Loucy (cell line): ENCODE results near the gene HMMR.

Experiments used
- H2AFZ ChIP-seq: fragments of 200-600 bp; sonication (generic); 2 replicates; pipeline ENCODE4 v1.6.0; 2016; ENCODE audit warnings: antibody characterized with exemption, mild to moderate bottlenecking, low read length, moderate library complexity
- H3F3A ChIP-seq: fragments of 200-600 bp; 2 replicates; pipeline ENCODE4 v1.6.0; 2016; ENCODE audit warnings: antibody characterized with exemption, low read depth, mild to moderate bottlenecking
- H3K27me3 ChIP-seq: fragments of 200-600 bp; sonication (generic); 2 replicates; pipeline ENCODE4 v1.6.1; 2014; ENCODE audit warnings: low read length, mild to moderate bottlenecking; ENCODE audit not compliant: insufficient read depth, poor library complexity, severe bottlenecking
- H3K36me3 ChIP-seq: fragments of 200-600 bp; sonication (generic); 2 replicates; pipeline ENCODE4 v1.6.1; 2016; ENCODE audit warnings: low read length; ENCODE audit not compliant: insufficient read depth
- H3K4me1 ChIP-seq: fragments of 200-600 bp; sonication (generic); 2 replicates; pipeline ENCODE4 v1.5.1; 2014; ENCODE audit warnings: low read length, mild to moderate bottlenecking; ENCODE audit not compliant: insufficient read depth, poor library complexity, severe bottlenecking
- H3K4me2 ChIP-seq: fragments of 200-600 bp; sonication (generic); 2 replicates; pipeline ENCODE4 v1.6.0; 2014; ENCODE audit warnings: antibody characterized with exemption, low read length, low read depth, mild to moderate bottlenecking; ENCODE audit not compliant: poor library complexity, severe bottlenecking
- H3K4me3 ChIP-seq: fragments of 200-600 bp; sonication (generic); 2 replicates; pipeline ENCODE4 v1.5.1; 2014; ENCODE audit warnings: low read length, mild to moderate bottlenecking, mixed read lengths; ENCODE audit not compliant: poor library complexity, severe bottlenecking
- H3K79me2 ChIP-seq: fragments of 200-600 bp; sonication (generic); 2 replicates; pipeline ENCODE4 v1.6.1; 2014; ENCODE audit warnings: low read length; ENCODE audit not compliant: insufficient read depth
- H3K9ac ChIP-seq: fragments of 200-600 bp; sonication (generic); 2 replicates; pipeline ENCODE4 v1.6.0; 2014; ENCODE audit warnings: mild to moderate bottlenecking, low read depth, low read length, moderate library complexity; ENCODE audit not compliant: poor library complexity, severe bottlenecking
- H3K9me2 ChIP-seq: fragments of 200-600 bp; sonication (generic); replicated peaks from 2 replicates; pipeline ENCODE4 v1.6.1; 2016; ENCODE audit warnings: low read depth, low read length, mixed read lengths
- H3K9me3 ChIP-seq: fragments of 200-600 bp; sonication (generic); 2 replicates; pipeline ENCODE4 v1.6.1; 2014; ENCODE audit warnings: mild to moderate bottlenecking, antibody characterized with exemption, low read length, low read depth; ENCODE audit not compliant: insufficient read depth
- H4K20me1 ChIP-seq: fragments of 200-600 bp; sonication (generic); 2 replicates; pipeline ENCODE4 v1.6.0; 2014; ENCODE audit warnings: antibody characterized with exemption, low read length, mild to moderate bottlenecking; ENCODE audit not compliant: insufficient read depth, poor library complexity, severe bottlenecking
- CTCF ChIP-seq: fragments of 200-600 bp; sonication (generic); conservative IDR thresholded peaks from 2 replicates; pipeline ENCODE4 v1.5.1; 2014; ENCODE audit warnings: mild to moderate bottlenecking, antibody characterized with exemption, low read length
- EZH2phosphoT487 ChIP-seq: fragments of 200-600 bp; IDR thresholded peaks from 2 replicates; pipeline ENCODE4 v1.6.1; 2018; ENCODE audit warnings: antibody characterized with exemption, mild to moderate bottlenecking, moderate library complexity, borderline replicate concordance

HMMR gene

GRCh38 chr5:163489745-163490075 lies 29.3 kb downstream of the HMMR start:
- Histone ChIP-seq H3K9me2 (no peaks in the 10 kb centered on the region), H3K79me2 (no peaks in the 10 kb centered on the region), H4K20me1 (no peaks in the 10 kb centered on the region), H3K9me3 (no peaks in the 10 kb centered on the region), H3K9ac (no peak overlapping the region), H3K4me3 (no peak overlapping the region), H3K4me1 (no peaks in the 10 kb centered on the region), H3K36me3 (peaks cover 21% of the 10 kb centered on the region; the same call in 1 of the 2 replicates), H2AFZ (no peak overlapping the region), H3K27me3 (no peaks in the 10 kb centered on the region), H3F3A (no peaks in the 10 kb centered on the region), H3K4me2 (no peak overlapping the region)
- TF ChIP-seq CTCF (no peak), EZH2phosphoT487 (no peak)

- no peaks in the 10 kb centered on the region for H3K4me1 ChIP-seq
- peaks cover 14% of the 10 kb centered on the region; the same call in 1 of the 2 replicates for H3K36me3 ChIP-seq
- H3K79me2 ChIP-seq: no peaks in the 10 kb centered on the region
- H4K20me1 ChIP-seq: no peaks in the 10 kb centered on the region
- no peak overlapping the region for H3K9ac ChIP-seq
- no peaks in the 10 kb centered on the region for H3K27me3 ChIP-seq
- no peak overlapping the region for H3K4me3 ChIP-seq
- no peaks in the 10 kb centered on the region for H3K9me2 ChIP-seq
- no peaks in the 10 kb centered on the region for H3F3A ChIP-seq
- H3K9me3 ChIP-seq: no peaks in the 10 kb centered on the region
- H2AFZ ChIP-seq: no peak overlapping the region
- H3K4me2 ChIP-seq: no peak overlapping the region
- no peak for TF ChIP-seq EZH2phosphoT487
- TF ChIP-seq CTCF: no peak
These were observed 35.9 kb downstream of the HMMR start for GRCh38 chr5:163496286-163496685.

GRCh38 chr5:163497315-163497714 lies 36.9 kb downstream of the HMMR start:
- H3K79me2 ChIP-seq: no peaks in the 10 kb centered on the region
- no peaks in the 10 kb centered on the region for H3K4me1 ChIP-seq
- no peaks in the 10 kb centered on the region for H3K9me3 ChIP-seq
- no peak overlapping the region for H3K4me2 ChIP-seq
- no peaks in the 10 kb centered on the region for H4K20me1 ChIP-seq
- peaks cover 7% of the 10 kb centered on the region; the same call in 1 of the 2 replicates for H3K36me3 ChIP-seq
- H2AFZ ChIP-seq: no peak overlapping the region
- no peak for TF ChIP-seq EZH2phosphoT487
- no peak for TF ChIP-seq CTCF
- H3K4me3 ChIP-seq: no peak overlapping the region
- H3F3A ChIP-seq: no peaks in the 10 kb centered on the region
- H3K27me3 ChIP-seq: no peaks in the 10 kb centered on the region
- H3K9me2 ChIP-seq: no peaks in the 10 kb centered on the region
- no peak overlapping the region for H3K9ac ChIP-seq
